Keratinocyte (primary cell): ENCODE measurements around the gene ANKS1A. TPM values are rescaled to one million over a fixed set of nuclear protein-coding genes. Genes with fewer than 3 reads are reported as not detected.

Experiments used
- DNase-seq: peaks from one replicate; pipeline ENCODE4 v3.0.0-alpha.2; 2011; ENCODE audit warnings: low read depth, missing footprints, low spot score
- FAIRE-seq: peaks from 2 replicates; lab custom pipeline; 2011; peaks lifted over from hg19 to GRCh38; lab: Jason Lieb, UNC
- H2AFZ ChIP-seq: 2 replicates; pipeline ENCODE4 v1.6.0; 2012; ENCODE audit warnings: low read length, control low read depth, inconsistent platforms; ENCODE audit not compliant: control insufficient read depth
- H3K27ac ChIP-seq: 2 replicates; pipeline ENCODE4 v1.5.1; 2011; ENCODE audit warnings: low read length; ENCODE audit not compliant: control insufficient read depth, insufficient read depth
- H3K27me3 ChIP-seq: 3 replicates; pipeline ENCODE4 v1.6.0; 2011; ENCODE audit warnings: low read length; ENCODE audit not compliant: control insufficient read depth, insufficient read depth; ENCODE audit errors: extremely low read depth
- H3K36me3 ChIP-seq, 2 experiments: 2 replicates in 1 of 2; 3 replicates in 1 of 2; pipeline ENCODE4 v1.5.1; 2011; ENCODE audit warnings: low read length in 2 of 2, mild to moderate bottlenecking in 1 of 2; ENCODE audit not compliant: control insufficient read depth in 2 of 2, insufficient read depth in 2 of 2; ENCODE audit errors: extremely low read depth in 1 of 2
- H3K4me1 ChIP-seq: 3 replicates; pipeline ENCODE4 v1.5.1; 2011; ENCODE audit warnings: low read length; ENCODE audit not compliant: control insufficient read depth, insufficient read depth; ENCODE audit errors: extremely low read depth
- H3K4me2 ChIP-seq: 3 replicates; pipeline ENCODE4 v1.6.0; 2011; ENCODE audit warnings: low read depth, low read length; ENCODE audit not compliant: control insufficient read depth, insufficient read depth; ENCODE audit errors: extremely low read depth
- H3K4me3 ChIP-seq, 3 experiments: fragments of 200-600 bp in 1 of 3; sonication (generic) in 1 of 3; 2 replicates in 2 of 3; 3 replicates in 1 of 3; pipeline ENCODE4 v1.5.1; 2011 to 2016; ENCODE audit warnings: low read length in 3 of 3, mild to moderate bottlenecking in 3 of 3, control low read depth in 2 of 3, inconsistent platforms in 1 of 3, low read depth in 1 of 3, mixed read lengths in 1 of 3, mixed run types in 1 of 3, moderate library complexity in 1 of 3; ENCODE audit not compliant: control insufficient read depth in 2 of 3, insufficient read depth in 2 of 3; ENCODE audit errors: extremely low read depth in 1 of 3
- H3K79me2 ChIP-seq: 2 replicates; pipeline ENCODE4 v1.6.0; 2012; ENCODE audit warnings: low read length; ENCODE audit not compliant: control insufficient read depth, insufficient read depth
- H3K9ac ChIP-seq: 3 replicates; pipeline ENCODE4 v1.6.0; 2011; ENCODE audit warnings: low read length; ENCODE audit not compliant: control insufficient read depth, insufficient read depth; ENCODE audit errors: extremely low read depth
- H3K9me1 ChIP-seq: 3 replicates; pipeline ENCODE4 v1.6.0; 2011; ENCODE audit warnings: low read length; ENCODE audit not compliant: control insufficient read depth, insufficient read depth; ENCODE audit errors: extremely low read depth
- H3K9me3 ChIP-seq: 2 replicates; pipeline ENCODE4 v1.5.1; 2012; ENCODE audit warnings: low read depth, low read length; ENCODE audit not compliant: control insufficient read depth
- H4K20me1 ChIP-seq: 3 replicates; pipeline ENCODE4 v1.6.0; 2011; ENCODE audit warnings: low read length; ENCODE audit not compliant: control insufficient read depth, insufficient read depth; ENCODE audit errors: extremely low read depth
- CTCF ChIP-seq, 3 experiments: IDR thresholded peaks in 1 of 3; conservative IDR thresholded peaks in 1 of 3; optimal IDR thresholded peaks in 1 of 3; 2 replicates in 2 of 3; 3 replicates in 1 of 3; pipeline versions ENCODE3 to v1.5.1; 2011; ENCODE audit warnings: low read length in 3 of 3, mild to moderate bottlenecking in 3 of 3, moderate library complexity in 2 of 3, control low read depth in 1 of 3, inconsistent platforms in 1 of 3; ENCODE audit not compliant: insufficient read depth in 2 of 3; ENCODE audit errors: extremely low read depth in 1 of 3
- EZH2 ChIP-seq: IDR thresholded peaks from one replicate; pipeline ENCODE4 v1.6.1; 2012; ENCODE audit warnings: inconsistent platforms, mild to moderate bottlenecking, low read length, moderate library complexity
- dilution Hi-C: fragments of 300-500 bp; cut with MboI; formaldehyde crosslinking; loops from one replicate; pipeline ENCODE4 v1.7.0; 2020; ENCODE audit warnings: low sequenced_read_pairs; ENCODE audit not compliant: extremely low pct_ligation_motif_present
- polyA plus RNA-seq, 5 experiments: library from polyadenylated mRNA; depleted of rRNA in 3 of 5; stranded (reverse) in 3 of 5; stranded (forward) in 1 of 5; unstranded in 1 of 5; fragments of >200 nt; gene quantifications; 1 replicate in 1 of 5; 2 replicates in 3 of 5; 3 replicates in 1 of 5; pipeline versions ENCODE4 v1.2.1 to v1.2.3, GENCODE V29; 2011 to 2012; ENCODE audit warnings: missing spikeins in 2 of 5, low read depth in 1 of 5, low replicate concordance in 1 of 5

The ANKS1A gene
- polyA plus RNA-seq, 1 donor (not counting 4 experiments of a cell fraction or from before 2014, with no cell fraction given) = 8.6 TPM

- dilution Hi-C loops = no loop called here
- H4K20me1 ChIP-seq = no peaks in the 10 kb centered on the region
- H3K4me1 ChIP-seq = peaks cover 7% of the 10 kb centered on the region
- TF ChIP-seq CTCF (optimal IDR thresholded peaks at IDR 0.05 in 1 of 3, IDR thresholded peaks at IDR 0.05 in 1 of 3, conservative IDR thresholded peaks at IDR 0.05 in 1 of 3; ENCODE audit: extremely low read depth in 1 of 3, insufficient read depth in 2 of 3, low read length in 3 of 3) = no peak
- no peak for TF ChIP-seq EZH2
- no peak overlapping the region for H3K4me3 ChIP-seq
- no peak overlapping the region for H2AFZ ChIP-seq
- no peaks in the 10 kb centered on the region for H3K9me1 ChIP-seq
- peaks cover 3 to 9% of the 10 kb centered on the region in 2 experiments for H3K36me3 ChIP-seq
- no peak overlapping the region for H3K9ac ChIP-seq
- DNase-seq (no peak), FAIRE-seq (no peak)
- H3K27me3 ChIP-seq = no peaks in the 10 kb centered on the region
- no peak overlapping the region for H3K4me2 ChIP-seq
- no peak overlapping the region for H3K27ac ChIP-seq
- H3K9me3 ChIP-seq = no peaks in the 10 kb centered on the region
- H3K79me2 ChIP-seq = no peaks in the 10 kb centered on the region
Measured at GRCh38 chr6:35019831-35020230, 130.8 kb downstream of the ANKS1A start.

DNA sequence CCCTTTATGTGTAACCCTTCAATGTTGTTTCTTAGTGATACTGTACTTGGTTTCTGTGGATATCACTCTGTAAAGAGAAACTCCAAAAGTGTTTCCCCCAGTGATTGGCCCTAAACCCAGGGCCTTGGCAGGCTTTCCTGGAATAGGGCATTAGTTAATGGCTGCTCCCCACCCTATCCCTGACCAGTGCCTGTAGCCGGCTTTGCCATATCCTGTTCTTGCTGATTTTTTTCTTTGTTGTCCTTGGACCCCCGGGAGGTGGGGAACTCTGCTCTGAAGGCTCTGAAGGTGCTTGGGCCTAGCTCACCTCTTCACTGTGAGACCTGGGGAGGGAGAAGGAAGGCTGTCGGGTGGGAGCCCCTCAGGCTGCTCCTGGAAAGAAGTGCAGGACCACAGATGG is 131.9 kb downstream of the ANKS1A start:
- DNase-seq = no peak
- Histone ChIP-seq H2AFZ (no peak overlapping the region), H3K4me2 (no peak overlapping the region), H3K9me1 (no peaks in the 10 kb centered on the region), H3K36me3 (peaks cover 3 to 9% of the 10 kb centered on the region in 2 experiments), H3K27ac (no peak overlapping the region), H3K4me3 (no peak overlapping the region), H3K4me1 (peaks cover 19% of the 10 kb centered on the region), H3K9me3 (no peaks in the 10 kb centered on the region), H3K79me2 (no peaks in the 10 kb centered on the region), H3K9ac (no peak overlapping the region), H3K27me3 (no peaks in the 10 kb centered on the region), H4K20me1 (no peaks in the 10 kb centered on the region)
- no peak for FAIRE-seq
- TF ChIP-seq EZH2 (no peak), CTCF (optimal IDR thresholded peaks at IDR 0.05 in 1 of 3, IDR thresholded peaks at IDR 0.05 in 1 of 3, conservative IDR thresholded peaks at IDR 0.05 in 1 of 3; ENCODE audit: extremely low read depth in 1 of 3, insufficient read depth in 2 of 3, low read length in 3 of 3) (no peak)
- dilution Hi-C loops = no loop called here
